Aorta (tissue), 5 donors: ENCODE data around the gene HPCAL1. TPM values are rescaled to one million over a fixed set of nuclear protein-coding genes. Genes with fewer than 3 reads are reported as not detected.

ENCODE experiments used
- ATAC-seq: fragments of 200-7000 bp; cut with Tn5 transposase; one replicate; pipeline ENCODE4 v1.9.1; 2022; ENCODE audit warnings: moderate library complexity; ENCODE audit not compliant: low FRiP score
- DNase-seq, 2 donors: peaks; one replicate each; pipeline ENCODE4 v3.0.0-alpha.2; 2020
- H3K27ac ChIP-seq, 2 donors: one replicate each; pipeline ENCODE4 v1.5.1; 2013; ENCODE audit warnings: low read length in 2 of 2, mild to moderate bottlenecking in 2 of 2, moderate library complexity in 2 of 2, control low read depth in 1 of 2, inconsistent platforms in 1 of 2, low read depth in 1 of 2
- H3K27me3 ChIP-seq, 2 donors: one replicate each; pipeline ENCODE4 v1.6.1; 2013; ENCODE audit warnings: control low read depth in 1 of 2, low read length in 1 of 2, mild to moderate bottlenecking in 1 of 2, moderate library complexity in 1 of 2; ENCODE audit not compliant: insufficient read depth in 2 of 2, control insufficient read depth in 1 of 2
- H3K36me3 ChIP-seq, 2 donors: one replicate each; pipeline ENCODE4 v1.6.1; 2013; ENCODE audit warnings: control low read depth in 1 of 2, low read length in 1 of 2, mild to moderate bottlenecking in 1 of 2; ENCODE audit not compliant: insufficient read depth in 2 of 2, control insufficient read depth in 1 of 2
- H3K4me1 ChIP-seq, 2 donors: one replicate each; pipeline ENCODE4 v1.6.1; 2013; ENCODE audit warnings: low read length in 2 of 2, control low read depth in 1 of 2, mild to moderate bottlenecking in 1 of 2, moderate library complexity in 1 of 2; ENCODE audit not compliant: insufficient read depth in 2 of 2, control insufficient read depth in 1 of 2
- H3K4me3 ChIP-seq, 2 donors: one replicate each; pipeline ENCODE4 v1.5.1; 2013; ENCODE audit warnings: low read length in 2 of 2, control low read depth in 1 of 2, mild to moderate bottlenecking in 1 of 2
- H3K9me3 ChIP-seq: one replicate; pipeline ENCODE4 v1.6.1; 2013; ENCODE audit warnings: mild to moderate bottlenecking, low read length; ENCODE audit not compliant: control insufficient read depth
- WGBS, 2 donors: extraction: QIAGEN DNeasy Blood & Tissue Kit; methylation state at CpG; one replicate each; pipeline ENCODE4 v1.1.7; 2013; 5-methylcytosine and 5-hydroxymethylcytosine counted together
- intact Hi-C, 2 donors: fragments of 100-400 bp; cut with DNase I; formaldehyde crosslinking; loops; one replicate each; pipeline versions ENCODE4 v1.14.2 to v1.15.0; 2022
- polyA plus RNA-seq, 2 donors: library from polyadenylated mRNA; stranded (reverse); fragments of 200-250 nt; gene quantifications; one replicate each; pipeline ENCODE4 v1.2.3, GENCODE V29; 2013
- total RNA-seq, 2 donors: library from RNA; stranded (reverse); fragmentation: NEBNext Ultra II Directional; extraction: Animal tissue kit (Norgen Biotek cat#: 25700); gene quantifications; one replicate each; pipeline ENCODE4 v1.2.1, GENCODE V29; 2021
- donor health status: healthy with polysubstance abuse.
- donor health status: Bipolar disorder and iron deficiency.
- donor health status: DM: no; HTN: no; CAD: no.
- donor health status: DM: no; HTN: no; CAD: no.
- donor health status: DM: yes; HTN: yes; CAD: no.

The HPCAL1 gene
- total and polyA plus RNA-seq, 4 donors: 21.4 to 39.9 (median 25.3) TPM

DNA sequence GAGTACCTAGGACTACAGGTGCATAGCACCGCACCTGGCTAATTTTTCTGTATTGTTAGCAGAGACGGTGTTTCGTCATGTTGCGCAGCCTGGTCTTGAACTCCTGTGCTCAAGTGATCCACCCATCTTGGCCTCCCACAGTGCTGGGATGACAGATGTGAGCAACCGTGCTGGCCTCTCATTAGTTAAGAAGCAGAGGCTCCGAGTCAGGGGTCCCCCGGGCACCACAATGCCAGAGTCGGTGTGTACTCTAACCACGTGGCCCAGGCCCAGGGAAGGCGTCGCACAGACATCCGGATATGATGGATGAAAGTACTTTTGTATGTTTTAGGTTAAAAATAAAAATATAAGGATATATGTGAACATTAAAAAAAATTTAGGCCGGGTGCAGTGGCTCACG is 28.3 kb upstream of the HPCAL1 start:
- Histone ChIP-seq H3K27me3 (no peaks in the 10 kb centered on the region), H3K4me1 (no peaks in the 10 kb centered on the region), H3K9me3 (no peaks in the 10 kb centered on the region), H3K4me3 (no peak overlapping the region), H3K36me3 (no peaks in the 10 kb centered on the region), H3K27ac (no peak overlapping the region)
- DNase-seq: peak in 1 of 2 donors; percentile 66
- intact Hi-C loops: no loop called here
- ATAC-seq: no peak
- 88 to 90% methylated on average over 14 of the region's 14 CpGs for WGBS, 2 donors

DNA sequence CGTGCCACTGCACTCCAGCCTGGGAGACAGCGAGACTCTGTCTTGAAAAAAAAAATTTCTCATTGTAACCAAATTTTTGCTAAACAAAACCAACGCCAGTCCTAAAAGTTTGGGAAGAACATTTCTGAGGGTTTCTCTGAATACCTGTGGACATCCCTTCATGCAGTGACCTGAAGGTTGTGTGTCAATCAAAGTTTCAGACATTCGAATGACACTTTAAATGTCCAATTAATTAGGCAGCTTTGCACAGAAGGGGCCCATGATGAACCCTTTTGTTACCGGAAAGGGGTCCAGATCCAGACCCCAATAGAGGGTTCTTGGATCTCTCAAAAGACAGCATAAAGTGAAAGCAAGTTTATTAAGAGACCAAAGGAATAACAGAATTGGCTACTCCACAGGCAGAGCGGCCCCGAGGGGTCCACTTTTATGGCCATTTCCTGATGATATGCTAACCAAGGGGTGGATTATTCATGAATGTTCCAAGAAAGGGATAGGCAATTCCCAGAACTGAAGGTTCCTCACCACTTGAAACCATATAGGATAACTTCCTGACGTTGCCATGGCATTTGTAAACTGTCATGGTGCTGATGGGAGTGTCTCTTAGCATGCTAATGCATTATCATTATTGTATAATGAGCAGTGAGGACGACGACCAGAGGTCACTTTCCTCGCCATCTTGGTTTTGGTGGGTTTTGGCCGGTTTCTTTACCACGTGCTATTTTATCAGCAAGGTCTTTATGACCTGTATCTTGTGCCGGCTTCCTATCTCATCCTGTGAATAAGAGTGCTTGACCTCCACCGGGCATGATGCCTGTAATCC is 27.5 kb upstream of the HPCAL1 start:
- H3K4me3 ChIP-seq: no peak overlapping the region
- H3K27ac ChIP-seq: no peak overlapping the region
- H3K9me3 ChIP-seq: no peaks in the 10 kb centered on the region
- peak in 1 of 2 donors; percentile 37 for DNase-seq
- no peak for ATAC-seq
- 88 to 96% methylated on average over 15 of the region's 15 CpGs for WGBS, 2 donors
- H3K36me3 ChIP-seq: no peaks in the 10 kb centered on the region
- intact Hi-C loops: no loop called here
- no peaks in the 10 kb centered on the region for H3K27me3 ChIP-seq
- no peaks in the 10 kb centered on the region for H3K4me1 ChIP-seq

DNA sequence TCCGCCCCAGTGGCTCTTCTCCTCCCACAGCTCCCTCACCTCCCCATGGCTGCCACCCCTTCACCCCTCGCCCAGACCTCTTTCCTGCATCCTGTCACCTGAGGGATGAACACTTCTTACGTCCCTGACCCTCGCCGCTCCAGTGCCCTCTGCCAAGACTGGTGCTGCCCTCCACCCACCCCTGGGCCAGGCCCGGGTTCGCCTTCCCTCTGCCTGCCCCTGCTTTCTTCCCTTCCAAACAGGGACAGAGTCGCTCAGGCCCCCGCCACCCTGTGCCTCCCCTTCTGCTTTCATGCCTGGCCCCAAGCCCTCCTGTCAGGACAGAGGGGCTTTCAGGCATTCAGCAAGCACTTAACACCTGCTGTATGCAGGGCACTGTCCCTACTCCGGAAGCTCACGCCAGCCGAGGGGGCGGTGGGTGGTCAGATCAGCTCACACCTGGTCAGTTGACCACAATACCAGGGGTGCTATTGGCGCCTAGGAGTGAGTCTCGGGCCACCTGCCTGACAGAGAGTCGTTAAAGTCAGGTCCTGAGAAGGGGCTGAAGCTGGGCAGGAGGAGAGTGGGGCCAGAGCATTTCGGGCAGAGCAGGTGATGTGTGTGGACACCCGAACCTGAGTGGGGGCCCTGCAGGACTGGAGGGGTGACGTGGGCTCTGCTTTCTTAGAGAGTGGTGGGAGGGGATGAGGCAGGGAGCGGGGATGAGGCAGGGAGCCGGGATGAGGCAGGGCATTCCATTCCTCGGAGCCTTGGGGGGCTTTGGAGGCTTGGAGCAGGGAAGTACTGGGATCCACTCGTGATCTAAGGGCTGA is 26.0 kb upstream of the HPCAL1 start:
- 90 to 93% methylated on average over 23 of the region's 23 CpGs for WGBS, 2 donors
- peak in 1 of 2 donors; percentile 66 for DNase-seq
- Histone ChIP-seq H3K4me1 (no peaks in the 10 kb centered on the region), H3K27me3 (no peaks in the 10 kb centered on the region), H3K4me3 (no peak overlapping the region), H3K27ac (no peak overlapping the region), H3K9me3 (no peaks in the 10 kb centered on the region), H3K36me3 (no peaks in the 10 kb centered on the region)
- no peak for ATAC-seq
- intact Hi-C loops: no loop called here

DNA sequence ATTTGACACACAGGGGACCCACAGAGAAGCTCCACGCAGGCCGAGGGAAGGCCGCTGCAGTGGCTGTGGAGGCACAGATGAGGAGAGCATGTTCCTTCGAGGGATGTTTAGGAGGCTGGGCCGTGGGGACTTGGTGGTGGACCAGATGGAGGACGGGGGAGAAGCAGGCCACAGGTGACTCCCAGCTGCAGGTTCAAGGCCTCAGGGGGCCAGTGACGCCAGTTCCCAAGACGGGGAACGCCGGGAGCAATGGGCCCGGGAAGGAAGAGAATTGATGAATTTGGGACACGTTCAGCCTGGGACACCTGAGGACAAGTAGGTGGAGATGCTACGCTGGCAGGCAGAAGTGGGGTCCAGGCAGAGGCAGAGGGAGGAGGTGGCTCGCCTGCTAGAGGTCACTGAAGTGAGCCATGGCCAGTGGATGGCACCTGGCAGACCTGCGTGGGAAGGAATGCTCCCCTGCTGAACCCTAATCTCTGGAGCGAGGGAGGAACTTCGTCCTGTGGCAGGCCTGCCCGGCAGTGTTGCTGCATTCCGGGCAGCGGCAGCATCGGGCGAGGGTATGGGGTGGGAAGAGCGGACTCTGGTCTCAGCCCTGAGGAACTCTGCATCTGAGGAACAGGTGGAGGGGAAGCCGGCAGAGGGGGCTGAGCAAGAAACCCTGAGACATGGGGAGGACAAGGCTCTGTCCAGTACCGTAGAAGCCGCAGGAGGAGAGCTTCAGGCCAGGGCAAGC is 25.2 kb upstream of the HPCAL1 start:
- H3K27ac ChIP-seq: no peak overlapping the region
- H3K36me3 ChIP-seq: no peaks in the 10 kb centered on the region
- no peaks in the 10 kb centered on the region for H3K4me1 ChIP-seq
- H3K27me3 ChIP-seq: no peaks in the 10 kb centered on the region
- intact Hi-C loops: no loop called here
- DNase-seq (peak in 1 of 2 donors; percentile 74), ATAC-seq (no peak)
- 78 to 89% methylated on average over 26 of the region's 26 CpGs for WGBS, 2 donors
- H3K4me3 ChIP-seq: no peak overlapping the region
- no peaks in the 10 kb centered on the region for H3K9me3 ChIP-seq

DNA sequence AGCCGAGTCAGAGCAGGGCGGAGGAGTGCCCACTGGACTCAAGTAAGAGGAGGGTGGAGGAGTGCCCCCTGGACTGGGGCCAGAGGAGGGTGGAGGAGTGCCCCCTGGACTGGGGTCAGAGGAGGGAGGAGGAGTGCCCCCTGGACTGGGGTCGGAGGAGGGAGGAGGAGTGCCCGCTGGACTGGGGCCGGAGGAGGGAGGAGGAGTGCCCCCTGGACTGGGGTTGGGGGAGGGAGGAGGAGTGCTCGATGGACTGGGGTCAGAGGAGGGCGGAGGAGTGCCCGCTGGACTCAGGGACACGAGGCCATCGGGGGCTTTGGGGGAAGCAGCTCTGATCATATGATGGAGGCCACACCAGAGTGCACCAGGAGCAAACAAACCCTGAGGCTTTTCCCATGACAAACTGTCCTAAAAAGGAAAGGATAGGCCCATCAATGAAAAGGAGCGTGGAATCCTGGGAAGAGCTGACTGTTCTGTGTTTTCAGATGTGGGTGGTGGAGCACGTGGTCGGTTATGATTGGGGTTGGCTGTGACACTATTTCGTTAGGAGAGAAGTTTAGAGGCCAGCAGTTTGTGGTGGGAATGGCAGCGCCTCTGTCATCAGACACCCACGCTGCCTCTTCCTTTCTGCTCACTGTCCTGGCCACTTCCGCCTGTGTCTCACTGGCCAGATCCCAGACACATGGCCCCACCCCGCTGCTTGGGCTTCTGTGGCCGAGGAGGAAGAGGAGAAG is 24.5 kb upstream of the HPCAL1 start:
- Histone ChIP-seq H3K4me3 (no peak overlapping the region), H3K27ac (peak overlapping the region in 1 of 2 donors; percentile 31), H3K4me1 (no peaks in the 10 kb centered on the region), H3K27me3 (no peaks in the 10 kb centered on the region), H3K36me3 (no peaks in the 10 kb centered on the region), H3K9me3 (no peaks in the 10 kb centered on the region)
- DNase-seq: peak; percentile 80 to 94
- peak; percentile 58 for ATAC-seq
- intact Hi-C loops: no loop called here
- 52 to 63% methylated on average over 19 of the region's 19 CpGs for WGBS, 2 donors

DNA sequence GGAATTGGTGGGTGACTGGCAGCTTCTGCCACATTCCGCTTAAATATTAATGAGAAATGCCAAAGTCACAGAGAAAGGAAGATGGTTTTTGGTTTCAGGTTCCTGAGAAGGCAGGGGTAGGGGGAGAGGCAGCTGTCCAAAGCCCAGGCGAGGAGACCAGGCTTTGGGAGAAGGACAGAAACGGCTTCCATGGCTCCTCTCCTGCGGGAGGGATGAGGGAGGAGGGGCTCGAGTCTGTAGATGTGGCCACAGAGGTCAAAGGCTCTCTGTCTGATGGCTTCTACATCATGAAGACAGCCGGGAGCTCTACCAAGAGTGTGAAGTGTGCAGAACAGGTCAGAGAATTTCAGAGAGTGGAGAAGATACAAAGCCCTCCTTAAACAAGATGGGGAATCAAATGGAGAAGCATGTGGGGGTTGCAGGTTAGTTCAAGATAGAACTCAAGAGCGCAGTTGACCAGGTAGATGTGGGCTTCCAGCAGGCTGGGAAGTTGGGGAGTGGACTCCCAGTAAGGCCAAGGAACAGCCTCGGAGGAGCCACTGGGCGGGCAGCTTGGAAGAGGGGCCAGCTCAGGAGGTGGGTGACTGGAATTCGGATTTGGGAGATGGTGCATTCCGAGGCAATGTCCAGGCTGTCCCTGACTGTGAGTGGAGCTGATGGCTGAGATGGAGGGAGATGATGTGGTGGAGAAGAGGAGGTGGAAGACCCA is 23.8 kb upstream of the HPCAL1 start:
- Histone ChIP-seq H3K36me3 (no peaks in the 10 kb centered on the region), H3K27me3 (no peaks in the 10 kb centered on the region), H3K27ac (peak overlapping the region in 1 of 2 donors; percentile 31), H3K9me3 (no peaks in the 10 kb centered on the region), H3K4me1 (no peaks in the 10 kb centered on the region), H3K4me3 (no peak overlapping the region)
- 81 to 86% methylated on average over 11 of the region's 11 CpGs for WGBS, 2 donors
- intact Hi-C loops: no loop called here
- peak in 1 of 2 donors; percentile 46 for DNase-seq
- no peak for ATAC-seq

DNA sequence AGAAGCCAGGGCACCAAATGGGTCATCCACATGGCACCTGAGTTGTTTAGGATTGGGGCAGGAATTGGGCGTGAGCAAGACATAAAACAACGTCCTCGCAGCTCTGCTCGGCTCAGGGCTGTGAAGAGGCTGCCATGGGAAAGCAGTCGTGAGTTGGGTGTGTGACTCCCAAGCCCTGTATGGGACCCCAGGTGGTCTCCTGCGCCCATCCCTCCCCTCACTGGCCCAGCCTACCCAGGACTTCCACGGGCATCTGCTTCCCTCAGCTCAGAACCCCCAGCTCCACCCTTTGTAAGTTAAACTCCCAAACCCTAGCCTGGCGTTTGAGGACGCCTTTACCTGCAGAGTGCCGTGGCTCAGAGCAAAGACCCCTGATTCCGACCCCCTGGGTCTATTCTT is 23.2 kb upstream of the HPCAL1 start:
- no peaks in the 10 kb centered on the region for H3K36me3 ChIP-seq
- DNase-seq (peak in 1 of 2 donors; percentile 46), ATAC-seq (no peak)
- 86% methylated on average over 11 of the region's 11 CpGs for WGBS, 2 donors
- H3K4me1 ChIP-seq: no peaks in the 10 kb centered on the region
- H3K27me3 ChIP-seq: no peaks in the 10 kb centered on the region
- H3K9me3 ChIP-seq: no peaks in the 10 kb centered on the region
- H3K27ac ChIP-seq: no peak overlapping the region
- no peak overlapping the region for H3K4me3 ChIP-seq
- intact Hi-C loops: no loop called here
